Measurements from ENCODE around the gene EXD3.
"Not testable (repeated sequence)": the region's sequence is repeated elsewhere in the genome, so short reads cannot be mapped to it uniquely, and the experiment has no call there.

The EXD3 gene, protein sequence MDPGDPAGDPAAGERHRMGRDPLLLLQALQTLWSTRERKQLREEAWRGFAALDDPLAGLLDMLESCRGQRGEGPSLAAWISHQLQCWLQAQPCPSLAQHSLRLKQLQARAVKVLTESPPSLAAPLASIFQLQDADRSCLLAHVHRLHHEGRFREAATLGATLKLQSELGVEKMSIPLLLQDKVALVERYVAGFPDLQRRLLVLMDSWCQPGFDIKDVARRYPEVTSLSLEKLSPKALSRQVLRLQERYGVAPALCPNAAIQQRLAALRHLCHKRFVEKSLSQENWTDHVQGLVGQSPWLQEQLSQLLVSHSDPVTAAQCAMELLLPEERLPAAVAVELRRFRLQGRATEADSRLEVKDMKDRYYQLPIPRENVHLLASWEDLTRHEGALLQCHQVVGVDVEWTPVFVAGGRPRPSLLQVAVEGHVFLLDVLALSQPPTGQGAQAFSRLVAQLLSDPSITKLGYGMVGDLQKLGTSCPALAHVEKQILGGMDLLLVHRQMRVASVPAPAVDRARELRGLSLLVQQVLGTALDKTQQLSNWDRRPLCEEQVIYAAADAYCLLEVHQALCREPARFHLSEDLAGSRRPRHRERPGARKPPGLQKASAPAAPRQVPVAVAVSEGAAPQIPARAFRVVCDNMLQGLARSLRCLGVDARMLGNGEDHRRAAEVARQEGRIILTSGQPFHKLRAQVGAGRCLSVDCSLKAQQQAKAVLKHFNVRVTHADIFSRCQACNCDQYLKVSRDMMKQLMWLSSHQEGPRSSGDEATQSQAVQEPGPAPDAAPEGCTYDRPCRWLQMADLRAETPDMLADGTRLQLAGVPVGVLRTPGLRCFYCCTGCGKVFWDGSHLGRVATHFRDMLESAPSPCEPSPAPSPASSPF

DNA sequence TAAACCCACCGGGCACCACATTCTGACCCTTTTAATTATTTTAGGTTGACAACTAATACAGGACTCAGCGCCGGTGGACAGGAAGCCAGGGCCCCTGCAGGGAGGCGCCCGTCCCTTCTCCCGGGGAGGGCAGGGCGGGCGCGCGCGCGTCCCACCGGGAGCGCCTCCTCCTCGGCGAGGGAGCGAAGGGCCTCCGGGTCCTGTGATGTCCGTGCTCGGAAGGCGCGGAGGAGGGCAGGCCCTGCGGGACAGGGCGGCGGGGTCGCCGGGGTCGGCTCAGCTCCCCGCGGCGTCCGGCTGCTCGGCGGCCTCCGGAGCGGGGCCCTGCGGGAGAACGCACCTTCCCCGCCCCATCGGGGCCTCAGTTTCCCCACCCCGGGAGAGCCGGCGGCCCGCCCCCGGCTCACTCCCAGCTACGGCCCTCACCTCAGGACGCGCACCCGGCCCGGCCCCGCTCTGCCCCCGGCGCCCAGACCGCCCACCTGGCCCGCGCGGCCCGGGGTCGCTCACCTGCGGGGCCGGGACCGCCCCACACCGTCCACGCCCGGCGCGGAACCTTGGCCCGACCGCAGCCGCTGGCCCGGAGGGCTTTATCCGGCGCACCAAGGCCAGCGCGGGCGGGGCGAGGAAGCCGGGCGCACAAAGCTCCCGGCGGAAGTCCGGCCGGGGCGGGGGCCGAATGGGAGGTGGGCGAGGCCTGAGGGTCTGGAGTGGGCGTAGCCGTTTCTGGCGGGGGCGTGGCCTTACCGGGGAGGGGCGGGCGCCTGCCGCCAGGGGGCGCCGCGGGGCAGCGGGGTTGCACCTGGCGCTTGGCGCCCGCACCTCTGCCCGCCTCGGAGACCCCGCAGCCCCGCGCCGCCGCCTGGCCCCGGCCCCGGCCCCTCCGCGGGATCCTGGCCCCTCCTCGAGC lies at the start of gene EXD3, which contains the start of gene NOXA1:
EXD3 (minus strand) TSS at position 559 of the 910 bp plus-strand sequence. CDS start 27,805 bp downstream, outside the sequence.
NOXA1 (plus strand) TSS at position 790 of the 910 bp plus-strand sequence. CDS start 137 bp downstream, outside the sequence.
- peak in 54 of 56 donors; percentile 26 to 94 (median 78) for DNase-seq

DNA sequence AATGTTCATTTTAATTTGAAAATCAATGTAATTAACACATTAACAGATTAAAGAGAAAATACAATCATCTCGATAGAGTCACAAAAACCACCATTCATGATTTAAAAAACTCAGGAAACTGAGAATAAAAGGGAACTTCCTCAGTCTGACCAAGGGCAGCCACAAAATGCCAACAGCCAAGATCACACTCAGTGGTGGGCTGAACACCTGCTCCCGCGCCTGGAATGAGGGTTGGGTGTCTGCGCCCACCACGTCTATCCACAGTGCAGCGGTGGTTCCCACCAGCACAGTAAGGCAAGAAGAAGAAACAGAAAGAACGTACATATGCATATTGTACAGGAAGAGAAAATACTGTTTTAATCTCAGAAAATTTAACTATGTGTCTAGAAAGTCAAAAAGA lies 47.8 kb upstream of the EXD3 start:
- no peak for DNase-seq

DNA sequence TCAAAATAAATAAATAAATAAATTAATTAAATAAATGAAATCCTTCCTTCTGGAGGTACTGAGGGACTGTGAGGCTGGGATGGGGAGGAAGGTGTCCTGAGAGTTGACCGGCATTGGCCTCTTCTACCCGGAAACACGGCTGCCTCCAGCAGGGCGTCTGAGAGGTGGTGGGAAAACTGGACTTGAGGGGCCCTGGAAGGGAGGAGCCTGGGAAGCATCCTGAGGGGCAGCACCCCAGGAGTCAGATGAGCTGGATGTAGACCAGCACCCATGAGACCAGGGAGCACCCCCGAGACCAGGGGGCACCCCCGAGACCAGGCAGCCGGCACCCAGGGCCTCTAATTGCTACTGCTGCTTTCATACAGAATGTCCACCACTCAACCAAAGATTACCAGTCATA lies 44.9 kb upstream of the EXD3 start:
- no peak for DNase-seq

DNA sequence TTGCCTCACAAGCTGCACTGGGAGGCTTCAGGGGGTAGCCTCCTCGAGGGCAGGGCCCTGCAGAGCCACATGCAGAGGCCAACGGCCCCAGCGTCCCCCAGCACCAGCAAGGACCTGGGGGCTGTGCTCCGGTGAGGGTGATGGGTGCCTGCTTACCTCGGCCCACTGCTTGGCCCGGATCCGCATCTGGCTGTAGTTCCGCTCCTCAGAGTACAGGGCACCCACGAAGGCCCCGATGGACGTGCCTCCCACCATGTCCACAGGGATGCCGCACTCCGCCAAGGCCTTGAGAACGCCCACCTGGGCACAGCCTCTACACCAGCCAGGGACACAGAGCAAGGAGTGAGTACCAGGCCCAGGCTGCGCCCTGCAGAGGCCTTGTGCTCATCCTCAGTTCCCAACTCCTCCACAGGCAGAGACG lies 44.2 kb upstream of the EXD3 start:
- no peak for DNase-seq

DNA sequence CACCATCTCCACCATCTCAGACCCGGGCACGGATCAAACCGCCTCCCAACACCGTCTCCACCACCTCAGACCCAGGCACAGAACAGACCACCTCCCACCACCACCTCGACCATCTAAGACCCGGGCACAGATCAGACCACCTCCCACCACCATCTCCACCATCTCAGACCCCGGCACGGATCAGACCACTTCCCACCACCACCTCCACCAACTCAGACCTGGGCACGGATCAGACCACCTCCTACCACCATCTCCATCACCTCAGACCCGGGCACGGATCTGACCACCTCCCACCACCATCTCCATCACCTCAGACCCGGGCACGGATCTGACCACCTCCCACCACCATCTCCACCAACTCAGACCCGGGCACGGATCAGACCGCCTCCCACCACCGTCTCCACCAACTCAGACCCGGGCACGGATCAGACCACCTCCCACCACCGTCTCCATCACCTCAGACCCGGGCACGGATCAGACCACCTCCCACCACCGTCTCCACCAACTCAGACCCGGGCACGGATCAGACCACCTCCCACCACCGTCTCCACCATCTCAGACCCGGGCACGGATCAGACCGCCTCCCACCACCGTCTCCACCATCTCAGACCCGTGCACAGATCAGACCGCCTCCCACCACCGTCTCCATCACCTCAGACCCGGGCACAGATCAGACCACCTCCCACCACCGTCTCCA lies 43.6 kb upstream of the EXD3 start:
- not testable (repeated sequence) for DNase-seq

DNA sequence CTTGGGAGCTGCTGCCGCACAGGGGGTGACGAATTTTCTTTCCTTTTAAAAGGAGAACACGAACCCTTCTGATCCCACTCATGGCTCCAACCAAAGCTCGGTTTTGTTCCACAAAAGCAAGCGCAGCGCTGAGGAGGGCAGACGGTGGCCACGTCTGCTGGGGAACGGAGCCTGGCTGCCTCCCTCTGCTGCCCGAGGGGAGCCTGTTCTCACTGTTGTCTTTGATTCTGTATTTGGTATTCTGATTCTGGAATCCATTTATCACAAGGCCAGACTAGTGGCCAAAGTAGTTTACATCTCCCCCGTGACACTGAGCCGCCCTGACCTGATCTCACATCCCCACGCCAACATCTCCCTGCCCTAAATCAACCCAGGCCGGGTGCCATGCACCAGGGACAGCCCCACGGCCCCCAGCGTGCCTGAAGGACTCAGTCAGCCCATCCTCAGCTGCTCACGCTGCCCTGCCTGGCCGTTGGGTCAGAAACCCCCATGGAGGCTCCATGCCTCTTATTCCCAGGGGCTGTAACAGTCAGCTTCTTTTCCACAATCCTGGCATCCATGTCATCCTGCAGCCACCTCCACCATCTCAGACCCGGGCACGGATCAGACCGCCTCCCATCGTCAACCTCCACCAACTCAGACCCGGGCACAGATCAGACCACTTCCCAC lies 42.9 kb upstream of the EXD3 start:
- DNase-seq: no peak

DNA sequence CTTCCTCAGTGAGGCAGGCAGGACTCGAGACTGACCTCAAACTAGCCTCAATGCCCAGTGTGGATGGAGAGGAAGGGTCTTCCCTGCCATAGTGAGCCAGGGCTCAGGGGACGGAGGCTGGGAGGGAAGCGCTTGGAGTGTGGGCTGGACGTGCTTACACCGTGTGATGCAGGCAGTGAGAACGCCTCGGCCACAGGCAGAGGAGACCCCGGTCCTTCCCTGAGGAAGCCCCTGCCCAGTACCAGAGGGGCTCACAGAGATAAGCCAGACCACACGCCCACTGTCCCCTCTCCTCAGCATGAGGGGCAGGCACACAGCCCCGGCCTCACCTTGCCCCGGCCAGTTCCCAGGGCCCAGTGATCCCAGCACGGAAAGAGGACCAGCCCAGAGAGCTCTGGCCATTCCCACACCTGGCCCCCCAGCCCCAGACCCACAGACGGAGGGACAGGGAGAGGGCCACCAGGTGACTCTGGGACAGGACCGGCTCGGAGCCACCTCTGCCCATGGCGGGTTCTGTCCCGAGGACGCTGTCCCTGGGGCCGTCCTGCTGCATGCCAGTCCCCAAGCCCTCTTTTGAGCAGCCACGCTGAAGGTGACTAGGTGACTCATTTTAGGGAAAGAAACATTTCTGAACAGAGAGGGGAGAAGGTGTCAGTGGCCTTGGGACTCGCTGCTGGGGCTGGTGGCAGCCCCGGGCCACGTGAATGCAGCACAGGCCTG lies 42.2 kb upstream of the EXD3 start:
- DNase-seq: no peak

DNA sequence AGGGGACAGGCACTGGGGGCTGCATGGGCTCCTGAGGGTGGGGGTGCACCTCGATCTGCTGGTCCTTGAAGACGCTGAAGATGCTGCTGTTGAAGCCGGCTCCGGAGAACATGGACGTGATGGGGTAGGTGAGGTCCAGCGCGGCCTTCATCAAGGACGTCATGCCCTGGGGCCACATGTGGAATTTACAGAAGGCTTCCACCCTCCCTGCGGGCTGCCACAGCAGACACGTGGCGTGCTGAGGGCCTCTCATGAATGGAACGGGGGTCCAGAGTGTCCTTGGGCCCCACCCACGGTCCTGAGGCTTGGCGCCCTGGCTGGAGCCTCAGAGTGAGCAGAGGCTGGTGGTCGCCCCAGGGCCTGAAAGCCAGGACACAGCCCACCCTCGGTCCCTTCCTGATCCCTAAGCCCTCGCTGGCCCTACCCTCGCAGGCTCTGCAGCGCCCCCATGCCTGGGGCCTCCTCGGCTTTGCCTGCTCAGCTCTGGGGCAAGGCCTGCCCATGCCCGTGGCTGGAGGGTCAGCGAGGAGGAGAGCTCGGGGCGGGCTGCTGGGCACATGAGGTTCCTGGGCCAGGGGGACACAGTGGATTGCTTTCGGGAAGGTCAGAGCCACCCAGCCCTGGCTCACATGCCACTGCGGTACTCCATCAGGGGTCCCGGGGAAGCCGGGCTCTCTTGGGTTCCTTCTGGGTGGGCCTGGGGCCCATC lies 41.5 kb upstream of the EXD3 start:
- no peak for DNase-seq

DNA sequence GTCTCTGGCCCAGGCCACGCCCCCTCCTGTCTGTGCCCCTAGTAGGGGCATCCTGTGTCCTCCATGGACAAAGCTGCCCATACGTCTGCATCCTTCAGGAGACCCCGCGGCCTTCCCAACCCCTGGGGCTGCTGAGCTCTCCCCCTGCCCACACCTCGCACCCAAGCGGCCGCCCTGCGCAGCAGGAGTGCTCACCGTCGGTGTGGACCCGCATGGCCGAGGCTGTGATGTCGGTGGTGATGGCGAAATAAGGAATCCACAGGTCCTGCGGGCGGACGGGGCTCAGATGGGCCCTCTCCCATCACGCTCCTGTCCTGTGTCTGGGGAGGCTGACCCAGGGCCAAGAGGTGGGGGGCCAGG lies 40.9 kb upstream of the EXD3 start:
- DNase-seq: no peak

DNA sequence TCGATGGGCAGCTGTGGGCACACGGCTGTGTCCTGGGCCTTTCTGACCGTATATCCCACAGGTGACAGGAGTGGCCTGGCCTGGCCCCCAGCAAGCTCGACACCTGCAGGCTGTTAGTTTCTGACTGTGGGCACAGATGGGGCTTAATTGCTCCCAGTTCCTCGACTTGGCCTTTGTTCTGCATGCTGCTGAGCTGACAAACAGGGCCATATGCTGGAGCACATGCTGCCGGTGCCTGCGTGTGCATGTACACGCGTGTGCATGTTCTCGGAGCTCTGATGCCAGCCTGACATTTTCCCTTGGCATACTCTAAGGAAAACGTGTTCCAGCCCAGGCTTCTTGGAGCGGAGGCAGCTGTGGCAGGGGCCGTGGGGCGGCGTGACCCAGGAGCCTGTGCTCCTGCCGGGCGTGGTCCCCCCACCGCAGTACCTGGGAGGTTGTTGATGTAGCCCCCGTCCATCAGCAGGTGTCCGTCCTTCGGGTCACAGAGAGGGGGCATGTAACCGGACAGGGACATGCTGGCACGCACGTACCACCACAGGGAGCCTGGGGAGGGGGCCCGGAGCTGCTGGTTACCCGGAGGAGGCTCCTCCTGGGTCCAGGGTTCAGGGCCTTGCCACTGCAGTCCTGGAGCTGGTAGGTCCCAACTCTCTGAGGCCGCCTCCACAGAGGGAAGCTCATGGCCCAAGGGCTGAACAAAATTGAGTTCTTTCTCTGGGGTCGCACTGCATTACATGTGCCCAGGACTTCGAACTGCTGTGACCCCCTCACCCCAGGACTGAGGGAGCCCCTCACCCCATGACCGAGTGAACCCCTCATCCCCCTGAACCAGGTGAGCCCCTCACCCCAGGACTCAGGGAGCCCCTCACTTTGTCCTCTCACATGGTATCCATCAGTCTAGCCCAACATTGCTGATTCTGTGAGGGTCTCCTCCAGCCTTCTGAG lies 40.3 kb upstream of the EXD3 start:
- no peak for DNase-seq

DNA sequence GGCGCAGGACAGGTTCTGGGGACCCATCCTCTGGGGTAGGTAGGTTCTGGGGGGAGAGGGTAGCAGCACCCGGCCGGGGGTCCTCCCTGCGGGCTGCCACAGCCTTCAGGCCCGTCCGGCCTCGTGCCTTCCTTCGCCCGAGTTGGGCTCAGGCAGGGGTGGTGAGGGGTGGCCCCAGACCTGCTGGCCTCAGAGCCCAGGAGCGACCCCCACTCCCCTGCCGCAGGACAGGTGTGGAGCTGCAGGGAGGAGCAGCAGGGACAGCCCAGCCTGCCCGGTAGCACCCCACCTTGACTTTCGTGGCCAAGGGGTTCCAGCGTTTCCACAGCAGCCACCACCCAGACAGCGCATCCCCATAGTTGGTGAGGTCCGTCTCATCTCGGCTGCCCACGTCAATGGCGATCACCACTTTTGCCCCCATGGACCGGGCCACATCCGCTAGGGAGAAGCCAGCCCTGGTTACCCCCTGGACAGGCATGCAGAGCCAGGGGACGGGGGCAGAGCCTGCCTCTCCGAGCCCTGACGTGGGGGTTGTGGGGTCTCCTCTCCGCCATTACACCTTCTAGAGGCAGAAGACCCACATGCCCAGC lies 39.5 kb upstream of the EXD3 start:
- no peak for DNase-seq

DNA sequence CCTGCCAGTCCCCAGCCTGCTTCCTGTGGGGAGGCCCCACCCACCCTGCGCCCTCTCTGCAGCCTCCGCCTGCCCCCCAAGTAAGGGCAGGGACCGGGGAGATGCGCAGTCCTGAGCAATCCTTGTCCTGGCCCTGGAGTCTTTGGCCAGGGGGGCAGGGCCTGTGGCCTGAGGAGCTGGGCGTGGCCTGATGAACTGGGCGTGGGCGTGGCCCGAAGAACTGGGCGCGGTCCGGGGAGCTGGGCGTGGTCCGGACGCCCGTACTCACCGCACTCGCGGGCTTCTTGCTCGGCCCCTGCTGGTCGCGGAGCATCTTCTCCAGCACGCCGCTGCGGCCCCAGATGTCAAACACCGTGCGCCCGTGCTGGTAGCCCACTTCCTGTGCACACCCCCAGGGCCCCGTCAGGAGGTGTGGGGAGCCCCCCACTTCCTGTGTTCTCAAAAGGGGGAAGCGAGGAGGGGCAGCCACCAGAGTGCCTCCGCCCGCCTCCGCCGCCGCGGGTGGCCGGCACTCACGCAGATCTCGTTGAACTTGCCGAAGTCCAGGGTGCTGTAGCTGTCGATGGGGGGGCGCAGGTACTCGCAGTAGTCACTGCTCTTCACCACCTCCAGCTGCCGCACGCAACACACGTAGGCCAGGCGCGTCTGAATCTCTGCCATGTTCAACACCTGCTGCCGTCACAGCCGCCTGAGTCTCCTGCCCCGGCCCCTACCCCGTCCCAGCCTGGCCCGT lies 38.9 kb upstream of the EXD3 start:
- DNase-seq: no peak

DNA sequence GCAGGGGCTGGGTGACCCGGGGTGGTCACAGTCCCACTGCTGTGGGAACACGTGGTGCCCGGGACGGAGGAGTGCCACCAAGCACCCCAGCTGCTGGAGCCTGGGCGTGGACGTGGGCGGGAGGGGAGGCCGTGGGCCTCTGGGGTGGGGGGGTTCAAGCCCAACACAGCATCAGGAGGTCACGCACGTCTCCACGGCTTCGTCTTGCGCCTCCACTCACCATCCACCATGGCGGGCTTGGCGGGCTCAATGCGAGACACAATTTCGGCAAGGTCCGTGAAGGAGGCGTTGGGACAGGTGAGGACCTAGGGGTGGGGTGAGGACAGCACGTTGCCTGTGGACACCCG lies 38.3 kb upstream of the EXD3 start:
- DNase-seq: no peak

DNA sequence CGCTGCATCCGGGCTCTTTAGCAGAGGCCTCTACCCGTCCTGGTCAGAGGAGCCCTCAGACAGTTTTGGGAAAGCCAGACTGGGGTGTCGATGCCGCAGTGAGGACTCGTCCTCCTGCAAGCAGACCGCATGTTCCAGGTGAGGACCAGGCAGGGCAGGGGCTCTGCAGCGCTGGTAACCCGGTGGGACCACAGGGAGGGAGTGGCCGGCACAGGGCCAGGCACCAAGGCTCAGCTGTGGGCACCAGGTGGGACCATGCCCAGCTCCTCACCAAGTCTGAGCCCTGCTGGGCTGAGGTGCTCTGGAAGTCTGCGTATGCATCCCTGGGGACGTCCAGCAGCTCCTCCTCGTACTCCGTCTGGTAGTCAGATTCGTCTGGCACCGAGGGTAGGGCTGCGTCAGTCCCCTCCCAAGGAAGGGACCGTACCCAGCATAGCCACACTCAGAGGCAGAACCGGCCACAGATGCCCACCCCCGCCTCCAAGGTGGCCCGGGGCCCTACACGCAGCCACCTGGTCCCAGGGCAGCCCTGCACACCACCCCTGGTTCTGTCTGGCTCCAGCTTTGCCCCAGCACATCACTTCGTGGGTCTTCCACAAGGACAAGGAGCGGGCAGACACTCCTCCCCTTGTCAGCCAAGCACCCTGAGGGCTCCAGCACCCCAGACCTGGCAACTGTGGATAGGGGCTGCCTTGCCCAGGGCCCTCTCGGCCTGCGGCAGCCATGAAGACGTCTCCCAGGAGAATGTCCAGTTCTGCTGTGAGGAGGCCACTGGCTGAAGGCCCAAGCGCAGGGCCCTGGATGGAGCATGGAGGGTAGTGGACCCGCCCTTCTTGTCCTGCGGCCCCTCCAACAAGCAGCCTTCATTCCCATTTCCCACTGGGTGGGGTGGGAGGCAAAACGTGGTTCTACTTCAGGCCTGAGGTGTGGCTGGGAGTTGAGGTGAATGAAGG lies 37.7 kb upstream of the EXD3 start:
- DNase-seq: no peak

Measured in nucleus accumbens (tissue), 56 donors.